ENCODE data around the gene SPOCK1.

Gene SPOCK1

GRCh38 chr5:137286025-137286610 lies 213.0 kb downstream of the SPOCK1 start:
- Histone ChIP-seq H3K27me3 (ENCODE audit: control insufficient read depth, insufficient read depth, low read length) (no peaks in the 10 kb centered on the region), H3K9me3 (replicated peaks; ENCODE audit: low read length) (no peaks in the 10 kb centered on the region), H3K36me3 (ENCODE audit: insufficient read depth, low read length) (no peaks in the 10 kb centered on the region), H3K9ac (ENCODE audit: low read depth, low read length) (no peak overlapping the region), H3K4me2 (ENCODE audit: low read length) (no peak overlapping the region), H3K4me1 (ENCODE audit: control insufficient read depth, insufficient read depth, low read length) (peaks cover 19% of the 10 kb centered on the region), H3K4me3 (ENCODE audit: low read length) (no peak overlapping the region)

DNA sequence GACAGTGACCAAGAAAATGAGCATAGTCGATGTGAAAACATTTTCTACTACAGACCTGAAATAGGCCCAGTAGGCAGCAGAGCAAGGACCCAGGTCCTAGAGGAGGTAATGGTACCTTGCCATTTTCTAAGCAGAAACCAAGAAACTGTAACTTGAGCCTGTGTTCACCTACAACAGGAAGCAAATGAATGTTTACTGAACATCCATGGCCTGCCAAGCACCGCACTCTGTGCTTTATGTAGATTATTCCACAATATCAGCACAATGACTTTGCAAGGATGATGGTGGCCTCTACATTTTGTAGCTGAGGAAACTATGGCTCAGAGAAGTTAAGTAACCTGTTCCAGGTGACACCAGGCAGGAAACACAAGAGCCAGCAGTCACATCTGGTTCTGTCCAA lies 215.3 kb downstream of the SPOCK1 start:
- Histone ChIP-seq H3K4me1 (ENCODE audit: control insufficient read depth, insufficient read depth, low read length) (peaks cover 26% of the 10 kb centered on the region), H3K4me3 (ENCODE audit: low read length) (no peak overlapping the region), H3K27me3 (ENCODE audit: control insufficient read depth, insufficient read depth, low read length) (no peaks in the 10 kb centered on the region), H3K36me3 (ENCODE audit: insufficient read depth, low read length) (no peaks in the 10 kb centered on the region), H3K4me2 (ENCODE audit: low read length) (no peak overlapping the region), H3K9me3 (replicated peaks; ENCODE audit: low read length) (no peaks in the 10 kb centered on the region), H3K9ac (ENCODE audit: low read depth, low read length) (no peak overlapping the region)

DNA sequence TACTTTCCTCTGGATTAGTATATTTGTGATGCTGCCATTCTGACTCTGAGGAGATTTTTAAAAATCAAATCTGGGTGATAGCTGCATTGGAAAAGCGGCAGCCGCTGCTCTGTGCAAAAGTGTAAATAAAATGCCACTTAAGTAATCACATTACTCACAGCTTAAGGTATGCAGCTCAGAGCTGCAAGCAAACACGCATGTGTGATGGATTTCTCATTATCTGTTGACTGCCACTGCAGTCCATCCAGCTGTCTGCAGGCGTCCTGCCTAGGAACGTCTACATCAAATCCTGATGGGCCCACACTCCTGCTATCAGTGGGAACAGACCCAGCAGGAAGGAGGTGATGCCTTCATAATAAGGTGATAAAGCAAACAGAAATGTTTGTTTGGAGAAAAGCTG lies 216.9 kb downstream of the SPOCK1 start:
- H3K36me3 ChIP-seq (ENCODE audit: insufficient read depth, low read length), result no peaks in the 10 kb centered on the region
- H3K27me3 ChIP-seq (ENCODE audit: control insufficient read depth, insufficient read depth, low read length), result no peaks in the 10 kb centered on the region
- peaks cover 26% of the 10 kb centered on the region for H3K4me1 ChIP-seq (ENCODE audit: control insufficient read depth, insufficient read depth, low read length)
- no peak overlapping the region for H3K9ac ChIP-seq (ENCODE audit: low read depth, low read length)
- no peak overlapping the region for H3K4me2 ChIP-seq (ENCODE audit: low read length)
- no peaks in the 10 kb centered on the region for H3K9me3 ChIP-seq (replicated peaks; ENCODE audit: low read length)
- no peak overlapping the region for H3K4me3 ChIP-seq (ENCODE audit: low read length)

DNA sequence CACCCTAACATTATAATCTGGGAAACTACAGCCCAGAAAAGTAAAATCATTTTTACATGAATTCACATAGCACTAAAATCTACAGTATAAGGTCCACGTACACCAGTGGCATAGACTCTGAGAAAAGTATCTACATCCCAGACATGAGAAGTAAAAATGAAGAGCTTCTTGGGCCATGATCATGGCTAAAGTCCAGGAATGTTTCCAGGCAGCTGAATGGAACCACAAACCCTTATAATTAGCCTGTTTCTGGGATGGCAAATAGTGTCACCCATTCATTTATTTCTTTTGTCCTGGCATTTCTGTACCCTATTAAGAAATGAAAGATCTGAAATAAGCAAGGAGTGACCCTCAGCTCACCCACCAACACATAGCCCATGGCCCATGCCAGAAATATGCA lies 217.9 kb downstream of the SPOCK1 start:
- Histone ChIP-seq H3K9ac (ENCODE audit: low read depth, low read length) (no peak overlapping the region), H3K4me2 (ENCODE audit: low read length) (no peak overlapping the region), H3K4me1 (ENCODE audit: control insufficient read depth, insufficient read depth, low read length) (peaks cover 26% of the 10 kb centered on the region), H3K36me3 (ENCODE audit: insufficient read depth, low read length) (no peaks in the 10 kb centered on the region), H3K9me3 (replicated peaks; ENCODE audit: low read length) (no peaks in the 10 kb centered on the region), H3K4me3 (ENCODE audit: low read length) (no peak overlapping the region), H3K27me3 (ENCODE audit: control insufficient read depth, insufficient read depth, low read length) (no peaks in the 10 kb centered on the region)

DNA sequence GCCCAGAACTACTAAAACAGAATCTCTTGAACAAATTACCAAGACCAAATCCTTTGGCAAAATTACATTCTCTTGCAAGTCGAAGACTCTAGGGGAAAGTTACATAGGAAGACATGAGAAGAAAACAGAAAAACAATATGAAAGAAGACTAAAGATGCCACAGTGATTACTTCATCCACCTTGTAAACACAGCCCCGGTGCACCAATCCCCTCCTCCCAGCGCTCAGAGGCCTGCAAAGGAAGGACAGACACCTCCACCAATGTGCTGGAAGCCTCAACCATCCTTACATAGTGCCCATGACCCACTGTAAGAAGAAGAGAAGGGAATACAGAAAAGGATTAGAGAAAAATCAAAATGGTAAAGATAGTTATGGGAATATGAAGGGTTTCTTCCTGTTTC lies 218.5 kb downstream of the SPOCK1 start:
- H3K27me3 ChIP-seq (ENCODE audit: control insufficient read depth, insufficient read depth, low read length), result no peaks in the 10 kb centered on the region
- H3K4me1 ChIP-seq (ENCODE audit: control insufficient read depth, insufficient read depth, low read length), result peaks cover 26% of the 10 kb centered on the region
- H3K4me2 ChIP-seq (ENCODE audit: low read length), result no peak overlapping the region
- no peaks in the 10 kb centered on the region for H3K36me3 ChIP-seq (ENCODE audit: insufficient read depth, low read length)
- no peaks in the 10 kb centered on the region for H3K9me3 ChIP-seq (replicated peaks; ENCODE audit: low read length)
- no peak overlapping the region for H3K9ac ChIP-seq (ENCODE audit: low read depth, low read length)
- no peak overlapping the region for H3K4me3 ChIP-seq (ENCODE audit: low read length)

DNA sequence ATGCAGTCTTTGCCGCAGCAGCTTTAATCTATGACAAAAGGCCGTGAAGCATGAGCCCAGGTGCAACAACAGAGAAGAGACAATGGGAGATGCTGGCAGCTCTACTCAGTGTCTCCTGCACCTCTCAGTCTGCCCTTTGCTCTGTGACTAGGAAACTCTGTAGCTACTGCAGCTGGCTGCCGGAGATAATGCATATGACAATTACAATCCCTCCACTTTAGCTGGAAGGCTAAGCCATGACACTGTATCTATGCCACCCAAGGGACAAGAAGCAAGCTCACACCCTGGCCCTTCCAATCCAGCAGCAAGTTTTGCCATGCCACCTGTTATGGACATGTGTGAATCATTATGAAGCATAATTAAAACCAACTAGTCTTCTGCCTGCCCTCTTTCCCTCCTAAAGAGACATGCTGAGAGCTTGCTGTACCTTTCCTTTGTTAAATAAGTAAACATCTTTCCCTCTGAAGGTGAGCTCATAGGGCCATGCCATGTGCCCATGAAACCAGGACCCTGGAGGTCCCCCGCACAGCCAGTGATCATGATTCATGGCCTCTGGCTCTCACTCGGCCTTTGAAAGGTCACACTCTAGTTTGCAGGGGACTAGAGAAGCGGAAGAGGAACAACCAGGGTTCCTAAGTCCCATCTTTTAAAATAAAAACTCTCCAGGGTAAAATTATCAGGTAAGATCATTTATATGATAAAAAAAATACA lies 219.4 kb downstream of the SPOCK1 start:
- Histone ChIP-seq H3K9ac (ENCODE audit: low read depth, low read length) (no peak overlapping the region), H3K4me1 (ENCODE audit: control insufficient read depth, insufficient read depth, low read length) (peaks cover 26% of the 10 kb centered on the region), H3K4me2 (ENCODE audit: low read length) (no peak overlapping the region), H3K4me3 (ENCODE audit: low read length) (no peak overlapping the region), H3K9me3 (replicated peaks; ENCODE audit: low read length) (no peaks in the 10 kb centered on the region), H3K36me3 (ENCODE audit: insufficient read depth, low read length) (no peaks in the 10 kb centered on the region), H3K27me3 (ENCODE audit: control insufficient read depth, insufficient read depth, low read length) (no peaks in the 10 kb centered on the region)

- Histone ChIP-seq H3K9ac (ENCODE audit: low read depth, low read length) (no peak overlapping the region), H3K4me3 (ENCODE audit: low read length) (no peak overlapping the region), H3K36me3 (ENCODE audit: insufficient read depth, low read length) (no peaks in the 10 kb centered on the region), H3K27me3 (ENCODE audit: control insufficient read depth, insufficient read depth, low read length) (no peaks in the 10 kb centered on the region), H3K4me1 (ENCODE audit: control insufficient read depth, insufficient read depth, low read length) (peaks cover 32% of the 10 kb centered on the region), H3K9me3 (replicated peaks; ENCODE audit: low read length) (no peaks in the 10 kb centered on the region), H3K4me2 (ENCODE audit: low read length) (no peak overlapping the region)
Observed at GRCh38 chr5:137278476-137278875, 220.7 kb downstream of the SPOCK1 start.

DNA sequence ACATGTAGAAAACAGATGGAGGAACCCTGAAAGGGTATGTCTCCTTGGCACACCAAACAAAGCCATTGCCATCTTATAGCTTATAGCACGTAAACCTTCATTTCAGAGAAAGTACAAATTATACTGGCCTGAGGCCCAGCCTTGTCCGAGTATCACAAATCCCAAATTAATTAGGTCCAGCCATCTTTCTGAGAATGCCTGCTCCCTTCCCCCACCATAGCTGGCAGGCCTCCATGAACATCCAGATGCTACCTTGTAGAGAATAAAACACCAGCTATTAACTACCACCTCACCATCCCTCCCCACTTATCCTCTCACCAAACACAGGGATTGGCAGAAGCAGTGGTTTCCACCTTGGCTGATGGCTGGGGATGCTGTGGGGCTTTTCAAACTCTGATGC lies 224.0 kb downstream of the SPOCK1 start:
- H3K9me3 ChIP-seq (replicated peaks; ENCODE audit: low read length), result no peaks in the 10 kb centered on the region
- no peaks in the 10 kb centered on the region for H3K27me3 ChIP-seq (ENCODE audit: control insufficient read depth, insufficient read depth, low read length)
- no peak overlapping the region for H3K9ac ChIP-seq (ENCODE audit: low read depth, low read length)
- peaks cover 16% of the 10 kb centered on the region for H3K4me1 ChIP-seq (ENCODE audit: control insufficient read depth, insufficient read depth, low read length)
- H3K4me3 ChIP-seq (ENCODE audit: low read length), result no peak overlapping the region
- H3K4me2 ChIP-seq (ENCODE audit: low read length), result no peak overlapping the region
- no peaks in the 10 kb centered on the region for H3K36me3 ChIP-seq (ENCODE audit: insufficient read depth, low read length)

DNA sequence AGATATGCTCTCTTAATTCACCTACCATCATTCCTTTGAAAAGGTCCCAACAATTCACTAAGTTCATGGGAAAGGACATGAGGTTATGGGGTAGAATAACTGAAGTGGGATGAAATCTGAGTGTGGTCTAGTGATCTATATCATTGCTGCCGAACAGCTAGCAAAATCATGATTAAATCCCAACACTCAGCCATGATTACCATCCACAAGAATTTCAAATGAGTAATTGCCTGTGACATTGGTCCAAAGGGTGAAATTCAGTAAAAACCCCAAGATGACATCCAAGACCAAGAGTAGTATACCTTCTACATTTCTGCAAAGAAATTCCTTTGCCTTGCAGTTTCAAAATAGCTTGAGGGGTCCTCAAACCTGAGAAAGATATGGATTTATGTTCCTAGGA lies 225.6 kb downstream of the SPOCK1 start:
- Histone ChIP-seq H3K36me3 (ENCODE audit: insufficient read depth, low read length) (no peaks in the 10 kb centered on the region), H3K27me3 (ENCODE audit: control insufficient read depth, insufficient read depth, low read length) (no peaks in the 10 kb centered on the region), H3K9me3 (replicated peaks; ENCODE audit: low read length) (no peaks in the 10 kb centered on the region), H3K4me2 (ENCODE audit: low read length) (no peak overlapping the region), H3K4me1 (ENCODE audit: control insufficient read depth, insufficient read depth, low read length) (peaks cover 11% of the 10 kb centered on the region), H3K4me3 (ENCODE audit: low read length) (no peak overlapping the region), H3K9ac (ENCODE audit: low read depth, low read length) (no peak overlapping the region)

DNA sequence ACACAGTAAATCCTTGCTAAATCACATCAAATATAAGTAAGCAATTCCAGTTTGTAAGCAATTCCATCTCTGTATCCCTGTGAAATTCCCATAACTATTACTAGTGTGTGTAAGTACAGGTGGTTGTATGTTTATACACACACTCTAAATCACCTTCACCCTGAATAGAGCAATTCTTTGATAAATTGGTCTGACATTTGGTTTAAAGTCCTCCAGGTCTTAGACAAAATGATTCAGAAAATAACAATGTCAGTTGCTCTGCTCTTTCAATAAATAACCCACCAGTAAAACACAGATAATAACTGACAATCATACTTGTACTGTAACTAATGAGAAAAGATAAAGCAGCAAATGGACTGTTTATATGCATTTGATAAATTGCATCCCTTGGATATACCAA lies 226.3 kb downstream of the SPOCK1 start:
- Histone ChIP-seq H3K36me3 (ENCODE audit: insufficient read depth, low read length) (no peaks in the 10 kb centered on the region), H3K9me3 (replicated peaks; ENCODE audit: low read length) (no peaks in the 10 kb centered on the region), H3K27me3 (ENCODE audit: control insufficient read depth, insufficient read depth, low read length) (no peaks in the 10 kb centered on the region), H3K9ac (ENCODE audit: low read depth, low read length) (no peak overlapping the region), H3K4me3 (ENCODE audit: low read length) (no peak overlapping the region), H3K4me1 (ENCODE audit: control insufficient read depth, insufficient read depth, low read length) (peaks cover 11% of the 10 kb centered on the region), H3K4me2 (ENCODE audit: low read length) (no peak overlapping the region)

DNA sequence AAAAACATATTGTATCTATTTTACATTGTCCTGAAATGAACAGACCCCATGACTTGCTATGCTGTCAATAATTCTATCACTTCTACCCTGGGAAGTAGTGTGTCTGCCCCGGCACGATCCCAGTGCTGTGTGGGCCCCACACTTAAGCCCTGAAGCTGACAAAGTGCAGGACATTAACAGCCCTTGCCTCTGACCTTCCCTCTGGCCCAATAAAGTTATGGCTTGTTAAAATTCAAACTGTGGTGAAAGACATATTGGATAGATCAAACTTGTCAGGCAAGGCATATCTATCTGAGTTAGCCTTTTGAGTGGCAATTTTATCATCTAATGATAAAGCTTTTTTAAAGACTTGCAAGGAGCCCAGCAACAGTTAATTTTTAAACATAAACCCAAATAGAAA lies 229.2 kb downstream of the SPOCK1 start:
- Histone ChIP-seq H3K4me3 (ENCODE audit: low read length) (no peak overlapping the region), H3K36me3 (ENCODE audit: insufficient read depth, low read length) (no peaks in the 10 kb centered on the region), H3K9ac (ENCODE audit: low read depth, low read length) (no peak overlapping the region), H3K4me1 (ENCODE audit: control insufficient read depth, insufficient read depth, low read length) (peaks cover 19% of the 10 kb centered on the region), H3K9me3 (replicated peaks; ENCODE audit: low read length) (no peaks in the 10 kb centered on the region), H3K27me3 (ENCODE audit: control insufficient read depth, insufficient read depth, low read length) (no peaks in the 10 kb centered on the region), H3K4me2 (ENCODE audit: low read length) (no peak overlapping the region)

DNA sequence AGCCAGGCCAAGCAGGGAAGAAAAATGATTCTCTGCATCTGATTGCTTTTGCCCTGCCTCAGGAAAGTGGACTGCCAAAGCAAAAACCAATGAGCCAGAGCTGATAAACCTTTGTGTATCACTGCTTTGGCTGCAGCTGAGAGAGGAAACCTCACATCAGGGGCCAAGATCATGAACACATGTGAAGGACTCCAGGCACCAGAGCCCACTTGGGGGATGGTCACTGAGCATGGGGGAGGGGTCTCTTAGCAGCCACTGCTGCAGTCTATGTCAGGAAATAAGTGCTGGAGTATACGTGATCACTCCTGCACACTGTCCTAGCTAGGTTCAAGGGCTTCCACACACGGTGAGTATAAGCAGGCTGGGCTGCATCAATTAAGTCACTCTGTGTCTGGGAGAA lies 229.9 kb downstream of the SPOCK1 start:
- Histone ChIP-seq H3K4me1 (ENCODE audit: control insufficient read depth, insufficient read depth, low read length) (peaks cover 26% of the 10 kb centered on the region), H3K4me3 (ENCODE audit: low read length) (no peak overlapping the region), H3K9me3 (replicated peaks; ENCODE audit: low read length) (no peaks in the 10 kb centered on the region), H3K36me3 (ENCODE audit: insufficient read depth, low read length) (no peaks in the 10 kb centered on the region), H3K9ac (ENCODE audit: low read depth, low read length) (no peak overlapping the region), H3K4me2 (ENCODE audit: low read length) (no peak overlapping the region), H3K27me3 (ENCODE audit: control insufficient read depth, insufficient read depth, low read length) (no peaks in the 10 kb centered on the region)
